Lower lobe of right lung (tissue), 2 donors: ENCODE data around the gene CMIP. TPM values are rescaled to one million over a fixed set of nuclear protein-coding genes. Genes with fewer than 3 reads are reported as not detected.
A peak's percentile ranks its signal among the peaks of the same experiment; 100 is the strongest.

ENCODE experiments used
- ATAC-seq, 2 donors: fragments of 200-7000 bp; cut with Tn5 transposase; one replicate each; pipeline ENCODE4 v1.9.1; 2020 to 2022; ENCODE audit warnings: mild to moderate bottlenecking in 2 of 2, moderate library complexity in 2 of 2
- DNase-seq: peaks from one replicate; pipeline ENCODE4 v3.0.0-alpha.2; 2020
- H3K27ac ChIP-seq: fragments of 200-600 bp; one replicate; pipeline ENCODE4 v1.8.0; 2022
- H3K27me3 ChIP-seq: fragments of 200-600 bp; one replicate; pipeline ENCODE4 v1.8.0; 2022; ENCODE audit warnings: low read depth
- H3K36me3 ChIP-seq: fragments of 200-600 bp; one replicate; pipeline ENCODE4 v1.8.0; 2022; ENCODE audit warnings: mild to moderate bottlenecking
- H3K4me1 ChIP-seq: fragments of 200-600 bp; one replicate; pipeline ENCODE4 v1.8.0; 2022
- H3K4me3 ChIP-seq: fragments of 200-600 bp; one replicate; pipeline ENCODE4 v1.8.0; 2022; ENCODE audit warnings: mild to moderate bottlenecking
- H3K9me3 ChIP-seq: fragments of 200-600 bp; one replicate; pipeline ENCODE4 v1.8.0; 2022
- CTCF ChIP-seq: fragments of 200-600 bp; IDR thresholded peaks from one replicate; pipeline ENCODE4 v1.8.0; 2022; ENCODE audit warnings: antibody characterized with exemption, mild to moderate bottlenecking
- intact Hi-C: fragments of 100-400 bp; cut with DNase I; formaldehyde crosslinking; loops from one replicate; pipeline ENCODE4 v1.11.0; 2022
- total RNA-seq: library from RNA; stranded (reverse); fragmentation: NEBNext Ultra II Directional; extraction: Animal tissue kit (Norgen Biotek cat#: 25700); gene quantifications from one replicate; pipeline ENCODE4 v1.2.1, GENCODE V29; 2021
- donor health status: DM: no; HTN: yes; CAD: no; lungs with severe emphysema.

CMIP gene
- total RNA-seq, 1 donor from 2014 or later: 77.4 TPM

- intact Hi-C loops: no loop called here
- DNase-seq (peak; percentile 74), ATAC-seq (peak; percentile 86 to 87)
- TF ChIP-seq CTCF: no peak
- no peaks in the 10 kb centered on the region for H3K27me3 ChIP-seq
- H3K36me3 ChIP-seq: peaks cover 29% of the 10 kb centered on the region
- no peak overlapping the region for H3K4me3 ChIP-seq
- no peaks in the 10 kb centered on the region for H3K9me3 ChIP-seq
- H3K27ac ChIP-seq: peak overlapping the region; percentile 67
- peaks cover 26% of the 10 kb centered on the region for H3K4me1 ChIP-seq
Observed at GRCh38 chr16:81650982-81651562, 206.5 kb downstream of the CMIP start.

DNA sequence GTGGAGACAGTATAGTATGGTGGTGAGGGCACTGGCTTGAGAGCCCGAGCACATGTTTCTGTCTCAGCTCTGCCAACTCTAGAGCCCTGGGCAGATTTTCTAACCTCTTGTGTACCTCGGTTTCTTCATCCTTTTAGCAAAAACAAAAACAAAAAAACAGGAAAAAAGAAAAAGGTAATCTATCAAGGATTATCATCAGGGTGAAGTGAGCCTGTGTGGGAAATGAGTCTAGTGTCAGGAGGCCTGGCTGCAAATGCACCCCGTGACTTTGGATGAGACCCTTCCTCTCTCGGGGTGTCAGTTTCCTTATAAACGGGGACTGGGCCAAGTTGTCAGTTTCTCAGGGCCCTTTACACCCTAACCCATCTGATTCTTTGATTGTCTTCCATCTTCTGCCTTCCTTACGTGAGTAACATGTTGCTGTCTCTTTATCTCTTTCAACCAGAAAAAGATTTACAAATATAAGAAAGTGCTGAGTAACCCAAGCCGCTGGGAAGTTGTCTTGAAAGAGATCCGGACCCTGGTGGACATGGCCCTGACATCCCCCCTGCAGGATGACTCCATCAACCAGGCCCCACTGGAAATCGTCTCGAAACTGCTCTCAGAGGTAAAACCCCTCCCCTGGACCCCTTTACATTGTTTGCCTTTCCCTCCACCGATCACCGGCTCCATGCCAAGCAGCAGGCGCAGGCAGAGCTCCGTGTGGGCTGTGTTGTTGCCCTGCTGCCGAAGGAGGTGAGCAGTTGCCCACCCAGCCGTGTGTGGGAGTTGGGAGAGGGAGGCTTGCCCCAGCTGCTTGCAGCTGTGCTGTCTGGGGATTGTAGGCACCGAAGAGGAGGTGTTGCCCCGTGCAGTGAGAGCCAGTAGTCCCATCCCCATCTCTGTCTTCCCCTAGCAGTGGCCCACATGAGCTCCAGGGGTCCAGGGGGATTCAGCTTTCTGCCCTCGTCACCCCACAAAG is 207.4 kb downstream of the CMIP start:
- intact Hi-C loops: no loop called here
- no peak for DNase-seq
- no peak for ATAC-seq
- no peak for TF ChIP-seq CTCF
- Histone ChIP-seq H3K4me3 (no peak overlapping the region), H3K4me1 (peaks cover 26% of the 10 kb centered on the region), H3K9me3 (no peaks in the 10 kb centered on the region), H3K27ac (peak overlapping the region; percentile 67), H3K36me3 (peaks cover 33% of the 10 kb centered on the region), H3K27me3 (no peaks in the 10 kb centered on the region)

GRCh38 chr16:81652798-81653505 is 208.3 kb downstream of the CMIP start:
- DNase-seq (no peak), ATAC-seq (no peak)
- TF ChIP-seq CTCF: no peak
- Histone ChIP-seq H3K4me3 (no peak overlapping the region), H3K36me3 (peaks cover 39% of the 10 kb centered on the region), H3K27ac (no peak overlapping the region), H3K27me3 (no peaks in the 10 kb centered on the region), H3K4me1 (peaks cover 26% of the 10 kb centered on the region), H3K9me3 (no peaks in the 10 kb centered on the region)
- intact Hi-C loops: no loop called here

DNA sequence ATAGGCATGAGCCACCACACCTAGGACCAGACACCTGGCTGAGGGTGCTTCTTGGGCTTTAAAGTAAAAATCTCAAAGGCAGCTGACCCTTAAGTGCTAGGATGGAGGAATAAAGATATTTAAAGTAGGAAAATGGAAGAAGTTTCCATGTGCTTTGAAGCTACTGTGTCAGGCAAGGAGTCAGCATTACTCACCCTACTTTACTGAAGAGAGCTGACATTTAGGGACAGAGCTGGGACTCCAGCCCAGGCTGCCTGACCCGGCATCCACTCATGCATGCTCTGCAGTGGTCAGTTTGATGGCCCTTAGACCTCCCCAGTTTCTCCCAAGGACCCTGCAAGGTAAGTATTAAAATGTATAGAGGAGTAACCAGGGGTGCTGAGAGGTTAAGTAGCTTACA is 209.7 kb downstream of the CMIP start:
- intact Hi-C loops: no loop called here
- H3K27me3 ChIP-seq: no peaks in the 10 kb centered on the region
- DNase-seq: no peak
- peaks cover 53% of the 10 kb centered on the region for H3K36me3 ChIP-seq
- TF ChIP-seq CTCF: no peak
- H3K9me3 ChIP-seq: no peaks in the 10 kb centered on the region
- peaks cover 26% of the 10 kb centered on the region for H3K4me1 ChIP-seq
- no peak overlapping the region for H3K4me3 ChIP-seq
- ATAC-seq: no peak
- no peak overlapping the region for H3K27ac ChIP-seq

DNA sequence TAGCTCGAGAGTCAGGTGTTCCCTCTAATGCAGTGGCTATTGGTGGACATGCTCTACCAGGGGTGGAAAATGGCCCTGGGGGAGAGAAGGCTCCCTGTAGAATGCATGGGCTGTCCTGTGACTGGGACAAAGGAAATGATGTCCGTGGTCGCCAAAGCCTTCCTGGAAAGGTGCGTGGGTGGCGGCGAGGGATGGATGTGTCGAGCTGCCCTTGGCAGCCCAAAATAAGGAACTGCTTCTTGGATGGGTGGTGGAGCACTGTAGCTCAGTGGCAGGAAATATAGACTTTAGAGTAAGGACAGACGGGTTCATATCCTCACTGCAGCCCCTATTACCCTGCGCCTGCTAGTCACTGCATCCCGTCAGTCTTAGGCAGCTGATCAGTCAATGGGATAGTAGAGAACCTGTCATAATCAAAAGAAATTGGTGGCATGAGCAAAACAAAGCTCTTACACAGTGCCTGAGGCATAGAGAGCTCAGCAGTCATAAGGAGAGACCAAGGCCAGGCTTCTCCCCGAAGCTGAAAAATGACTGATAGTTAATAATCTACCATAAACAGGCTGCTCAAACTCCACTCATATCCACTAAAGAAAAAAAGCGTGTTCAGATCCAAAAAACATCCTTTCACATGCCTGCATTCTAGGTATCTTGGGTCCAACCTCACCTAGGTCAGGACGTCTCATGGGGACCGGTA is 211.0 kb downstream of the CMIP start:
- ATAC-seq: no peak
- peaks cover 23% of the 10 kb centered on the region for H3K4me1 ChIP-seq
- no peaks in the 10 kb centered on the region for H3K9me3 ChIP-seq
- H3K27ac ChIP-seq: no peak overlapping the region
- TF ChIP-seq CTCF: no peak
- DNase-seq: no peak
- intact Hi-C loops: no loop called here
- H3K27me3 ChIP-seq: no peaks in the 10 kb centered on the region
- no peak overlapping the region for H3K4me3 ChIP-seq
- H3K36me3 ChIP-seq: peaks cover 63% of the 10 kb centered on the region
